Lower lobe of right lung (tissue), 2 donors: ENCODE data around the gene ADH1B. TPM values are rescaled to one million over a fixed set of nuclear protein-coding genes. Genes with fewer than 3 reads are reported as not detected.

Source experiments
- ATAC-seq, 2 donors: fragments of 200-7000 bp; cut with Tn5 transposase; one replicate each; pipeline ENCODE4 v1.9.1; 2020 to 2022; ENCODE audit warnings: mild to moderate bottlenecking in 2 of 2, moderate library complexity in 2 of 2
- DNase-seq: peaks from one replicate; pipeline ENCODE4 v3.0.0-alpha.2; 2020
- H3K27ac ChIP-seq: fragments of 200-600 bp; one replicate; pipeline ENCODE4 v1.8.0; 2022
- H3K27me3 ChIP-seq: fragments of 200-600 bp; one replicate; pipeline ENCODE4 v1.8.0; 2022; ENCODE audit warnings: low read depth
- H3K36me3 ChIP-seq: fragments of 200-600 bp; one replicate; pipeline ENCODE4 v1.8.0; 2022; ENCODE audit warnings: mild to moderate bottlenecking
- H3K4me1 ChIP-seq: fragments of 200-600 bp; one replicate; pipeline ENCODE4 v1.8.0; 2022
- H3K4me3 ChIP-seq: fragments of 200-600 bp; one replicate; pipeline ENCODE4 v1.8.0; 2022; ENCODE audit warnings: mild to moderate bottlenecking
- H3K9me3 ChIP-seq: fragments of 200-600 bp; one replicate; pipeline ENCODE4 v1.8.0; 2022
- intact Hi-C: fragments of 100-400 bp; cut with DNase I; formaldehyde crosslinking; loops from one replicate; pipeline ENCODE4 v1.11.0; 2022
- total RNA-seq: library from RNA; stranded (reverse); fragmentation: NEBNext Ultra II Directional; extraction: Animal tissue kit (Norgen Biotek cat#: 25700); gene quantifications from one replicate; pipeline ENCODE4 v1.2.1, GENCODE V29; 2021
- TF ChIP-seq, protein P1 (sequence below): fragments of 200-600 bp; IDR thresholded peaks from one replicate; pipeline ENCODE4 v1.8.0; 2022; ENCODE audit warnings: antibody characterized with exemption, mild to moderate bottlenecking
- donor health status: DM: no; HTN: yes; CAD: no; lungs with severe emphysema.

ADH1B gene
- total RNA-seq, 1 donor from 2014 or later, result 644 TPM

DNA sequence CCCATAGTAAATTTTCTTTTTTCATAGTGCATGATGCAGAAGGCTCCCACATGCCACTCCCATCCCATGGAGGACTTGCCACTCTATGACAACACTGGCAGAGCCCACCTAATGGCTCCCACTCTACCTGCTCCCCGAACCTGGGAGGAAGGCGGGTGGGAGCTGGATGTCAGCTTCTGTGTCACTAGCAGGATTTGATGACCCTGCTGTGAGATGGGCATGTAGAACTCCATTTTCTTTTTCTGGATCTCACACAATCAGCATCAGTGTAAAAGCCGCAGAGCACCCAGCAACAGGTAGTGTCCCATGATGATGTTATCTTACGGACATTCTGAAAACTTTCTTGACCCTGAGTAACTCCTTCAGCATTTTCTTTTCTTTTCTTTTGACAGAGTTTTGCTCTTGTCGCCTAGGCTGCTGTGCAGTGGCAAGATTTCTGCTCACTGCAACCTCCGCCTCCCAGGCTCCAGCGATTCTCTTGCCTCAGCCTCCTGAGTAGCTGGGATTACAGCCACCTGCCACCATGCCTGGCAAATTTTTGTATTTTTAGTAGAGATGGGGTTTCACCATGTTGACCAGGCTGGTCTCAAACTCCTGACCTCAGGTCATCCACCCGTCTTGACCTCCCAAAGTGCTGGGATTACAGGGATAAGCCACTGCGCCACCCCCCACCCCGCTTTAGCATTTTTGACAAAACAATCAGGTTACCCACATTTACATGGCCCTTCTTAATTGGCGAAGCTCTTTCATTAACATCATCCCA is 15.4 kb downstream of the ADH1B start:
- H3K4me3 ChIP-seq, result no peak overlapping the region
- no peak overlapping the region for H3K27ac ChIP-seq
- intact Hi-C loops, result no loop called here
- H3K36me3 ChIP-seq, result peaks cover 9% of the 10 kb centered on the region
- no peaks in the 10 kb centered on the region for H3K27me3 ChIP-seq
- DNase-seq (no peak), ATAC-seq (peak in 1 of 2 donors; percentile 46)
- no peaks in the 10 kb centered on the region for H3K4me1 ChIP-seq
- H3K9me3 ChIP-seq, result no peaks in the 10 kb centered on the region
- TF ChIP-seq, protein P1, sequence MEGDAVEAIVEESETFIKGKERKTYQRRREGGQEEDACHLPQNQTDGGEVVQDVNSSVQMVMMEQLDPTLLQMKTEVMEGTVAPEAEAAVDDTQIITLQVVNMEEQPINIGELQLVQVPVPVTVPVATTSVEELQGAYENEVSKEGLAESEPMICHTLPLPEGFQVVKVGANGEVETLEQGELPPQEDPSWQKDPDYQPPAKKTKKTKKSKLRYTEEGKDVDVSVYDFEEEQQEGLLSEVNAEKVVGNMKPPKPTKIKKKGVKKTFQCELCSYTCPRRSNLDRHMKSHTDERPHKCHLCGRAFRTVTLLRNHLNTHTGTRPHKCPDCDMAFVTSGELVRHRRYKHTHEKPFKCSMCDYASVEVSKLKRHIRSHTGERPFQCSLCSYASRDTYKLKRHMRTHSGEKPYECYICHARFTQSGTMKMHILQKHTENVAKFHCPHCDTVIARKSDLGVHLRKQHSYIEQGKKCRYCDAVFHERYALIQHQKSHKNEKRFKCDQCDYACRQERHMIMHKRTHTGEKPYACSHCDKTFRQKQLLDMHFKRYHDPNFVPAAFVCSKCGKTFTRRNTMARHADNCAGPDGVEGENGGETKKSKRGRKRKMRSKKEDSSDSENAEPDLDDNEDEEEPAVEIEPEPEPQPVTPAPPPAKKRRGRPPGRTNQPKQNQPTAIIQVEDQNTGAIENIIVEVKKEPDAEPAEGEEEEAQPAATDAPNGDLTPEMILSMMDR, result no peak

DNA sequence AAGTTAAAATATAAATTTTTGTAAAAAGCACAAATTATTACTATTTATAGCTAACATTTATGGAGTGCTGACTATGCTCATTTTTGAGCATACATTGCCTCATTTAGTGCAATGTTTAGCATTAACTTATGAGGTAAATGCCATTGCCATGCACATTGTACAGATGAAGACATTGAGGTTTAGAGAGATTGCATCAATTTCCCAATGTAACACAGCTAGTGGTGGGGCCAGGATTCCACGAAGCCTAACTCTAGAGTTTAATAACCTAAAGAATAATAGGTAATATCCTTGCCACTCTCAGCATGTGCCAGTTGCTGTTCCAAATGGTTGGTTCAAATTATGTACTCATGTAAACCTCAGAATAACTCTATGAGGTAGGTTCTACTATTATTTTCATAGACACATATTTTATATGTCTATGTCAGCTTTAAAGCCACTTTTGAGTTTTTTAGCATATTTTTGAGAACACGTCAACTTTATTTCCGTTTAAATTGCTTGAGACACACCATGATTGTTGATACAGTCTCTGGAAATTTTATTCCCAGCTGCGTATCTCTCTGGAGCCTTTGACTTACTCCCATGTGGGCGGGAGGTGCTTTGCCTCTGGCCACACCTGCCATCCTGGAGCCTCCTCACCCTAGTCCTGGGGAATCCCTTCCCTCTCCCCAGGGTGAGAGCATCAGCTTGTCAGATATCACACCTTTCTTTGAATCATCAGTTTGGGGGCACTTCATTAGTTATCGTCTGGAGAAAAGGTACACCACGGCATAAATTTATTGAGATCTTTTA is 19.6 kb downstream of the ADH1B start:
- H3K27ac ChIP-seq, result peak overlapping the region; percentile 49
- no peak overlapping the region for H3K4me3 ChIP-seq
- no peaks in the 10 kb centered on the region for H3K27me3 ChIP-seq
- DNase-seq (no peak), ATAC-seq (no peak)
- no peaks in the 10 kb centered on the region for H3K4me1 ChIP-seq
- intact Hi-C loops, result no loop called here
- TF ChIP-seq, protein P1, result no peak
- no peaks in the 10 kb centered on the region for H3K9me3 ChIP-seq
- H3K36me3 ChIP-seq, result no peaks in the 10 kb centered on the region

DNA sequence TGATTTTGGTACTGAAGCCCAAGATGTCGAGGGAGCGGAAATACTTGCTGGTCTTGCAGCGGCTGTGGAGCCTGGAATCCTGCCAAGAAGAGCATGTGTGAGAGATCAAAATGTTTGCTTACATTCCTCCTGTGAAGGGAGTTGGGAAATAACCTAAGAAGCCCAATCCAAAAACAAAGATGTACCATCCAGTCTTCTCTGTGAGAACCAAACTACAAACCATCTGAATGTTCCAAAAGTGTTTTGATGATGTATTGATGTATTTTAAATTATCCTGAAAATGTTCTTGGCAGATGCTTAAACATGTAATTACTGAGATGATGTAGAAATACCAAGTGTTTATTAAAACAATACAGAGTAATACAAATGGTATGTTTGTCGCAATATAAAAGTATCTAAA is 20.3 kb downstream of the ADH1B start:
- intact Hi-C loops, result no loop called here
- Histone ChIP-seq H3K36me3 (no peaks in the 10 kb centered on the region), H3K27ac (peak overlapping the region; percentile 49)

DNA sequence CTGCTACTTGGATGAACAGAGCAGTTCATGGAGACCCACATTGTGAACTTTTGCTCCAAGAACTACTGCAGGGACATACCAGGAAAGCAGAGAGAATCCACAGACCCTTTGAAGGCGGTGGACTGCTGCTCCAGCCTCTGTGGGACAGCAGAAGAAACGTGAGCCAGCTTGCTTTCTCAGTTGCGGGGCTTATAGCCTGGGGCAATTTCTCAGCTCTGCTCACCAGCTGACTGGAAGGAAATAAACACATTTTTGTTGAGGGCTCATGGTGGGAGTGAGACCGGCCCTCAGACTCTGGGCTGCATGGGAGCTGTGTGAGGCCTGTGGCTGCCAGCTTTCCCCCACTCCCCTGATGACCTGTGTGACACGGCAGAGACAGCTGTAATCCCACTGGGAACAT is 27.8 kb downstream of the ADH1B start:
- TF ChIP-seq, protein P1, result no peak
- no peaks in the 10 kb centered on the region for H3K36me3 ChIP-seq
- H3K27ac ChIP-seq, result no peak overlapping the region
- H3K4me1 ChIP-seq, result no peaks in the 10 kb centered on the region
- DNase-seq (no peak), ATAC-seq (no peak)
- H3K9me3 ChIP-seq, result no peaks in the 10 kb centered on the region
- no peak overlapping the region for H3K4me3 ChIP-seq
- intact Hi-C loops, result no loop called here
- H3K27me3 ChIP-seq, result no peaks in the 10 kb centered on the region

More for the DNA sequence above, 20.3 kb downstream of the ADH1B start:
- Histone ChIP-seq H3K27me3 (no peaks in the 10 kb centered on the region), H3K4me3 (no peak overlapping the region), H3K4me1 (no peaks in the 10 kb centered on the region), H3K9me3 (no peaks in the 10 kb centered on the region)
- TF ChIP-seq, protein P1, result no peak
- ATAC-seq (peak; percentile 78 to 80), DNase-seq (peak; percentile 71)

DNA sequence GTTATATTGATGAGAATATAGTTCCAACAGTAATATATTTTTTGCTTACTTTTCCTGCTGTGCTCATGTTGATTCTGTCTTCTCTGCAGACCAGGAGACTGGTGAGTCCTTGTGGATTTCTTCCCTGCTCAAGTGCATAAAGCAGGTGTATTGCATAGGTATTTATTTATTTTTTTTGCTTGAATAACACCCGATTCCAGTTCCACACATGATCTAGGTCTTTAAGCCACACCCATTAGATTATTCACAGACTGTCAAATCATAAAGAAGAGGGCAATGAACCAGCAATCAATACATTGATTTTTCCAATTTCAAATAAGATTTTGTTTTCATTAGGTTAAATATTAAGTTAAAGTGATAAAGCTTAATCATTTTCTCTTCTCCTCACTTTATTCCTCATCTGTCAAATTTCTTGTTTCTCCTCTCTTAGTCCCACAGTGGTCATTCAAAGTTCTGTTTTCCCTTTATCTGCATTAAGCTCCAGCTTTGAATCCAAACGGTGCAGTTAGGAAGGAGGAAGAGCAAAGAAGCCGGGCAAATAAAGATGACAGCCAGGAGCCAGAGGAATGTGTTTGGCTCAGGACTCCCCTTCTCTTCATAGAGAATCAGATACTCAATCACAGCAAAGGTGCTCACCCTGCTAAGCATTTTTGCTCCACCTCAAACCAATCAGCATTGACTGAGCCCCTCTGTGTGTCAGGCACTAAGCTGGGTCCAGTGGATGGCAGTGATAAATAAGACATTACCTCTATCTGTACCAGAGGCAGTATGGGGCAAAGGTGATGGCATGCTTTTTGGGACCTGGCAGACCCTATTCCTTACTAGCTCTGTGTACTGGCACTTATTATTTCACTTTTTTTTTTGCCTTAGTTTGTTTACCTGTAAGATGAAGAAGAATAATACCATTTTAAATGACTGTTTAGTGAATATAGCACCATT is 30.1 kb downstream of the ADH1B start, which contains the start of gene ADH1A:
Gene ADH1A (minus strand): TSS at position 138 of the 939 bp plus-strand sequence. CDS start 71 bp downstream, at position 67.
- intact Hi-C loops, result no loop called here
- DNase-seq, result no peak
- TF ChIP-seq, protein P1, result no peak
- no peaks in the 10 kb centered on the region for H3K36me3 ChIP-seq
- H3K4me1 ChIP-seq, result no peaks in the 10 kb centered on the region
- no peaks in the 10 kb centered on the region for H3K9me3 ChIP-seq
- no peak within 1 kb of the TSS for H3K4me3 ChIP-seq
- H3K27ac ChIP-seq, result no peak within 1 kb of the TSS
- no peaks in the 10 kb centered on the region for H3K27me3 ChIP-seq
- no peak for ATAC-seq
